HL-60 (cell line): ENCODE measurements around the gene PNMT.

Experiments used
- DNase-seq, 2 experiments: peaks; one replicate each; pipeline ENCODE4 v3.0.0-alpha.2; 2010 to 2020; ENCODE audit warnings: low read depth in 1 of 2, low spot score in 1 of 2
- H3K27ac ChIP-seq: fragments of 250-450 bp; sonication (Bioruptor Pico); replicated peaks from 2 replicates; pipeline ENCODE4 v1.5.1; 2020; ENCODE audit warnings: mild to moderate bottlenecking, moderate library complexity
- H3K27me3 ChIP-seq: fragments of 250-450 bp; sonication (Bioruptor Pico); 2 replicates; pipeline ENCODE4 v1.5.1; 2021; ENCODE audit warnings: mild to moderate bottlenecking, moderate library complexity; ENCODE audit not compliant: insufficient read depth, poor library complexity, severe bottlenecking
- H3K4me3 ChIP-seq: replicated peaks from 2 replicates; pipeline ENCODE4 v1.5.1; 2011; ENCODE audit warnings: mild to moderate bottlenecking, control low read depth, low read length; ENCODE audit not compliant: insufficient read depth
- CTCF ChIP-seq: IDR thresholded peaks from one replicate; pipeline ENCODE4 v1.5.1; 2011; ENCODE audit warnings: low read length, control low read depth, inconsistent platforms; ENCODE audit not compliant: insufficient read depth
- GABPA ChIP-seq: IDR thresholded peaks from 2 replicates; pipeline ENCODE4 v1.6.1; 2012; ENCODE audit warnings: low read depth
- POLR2AphosphoS5 ChIP-seq: IDR thresholded peaks from 2 replicates; pipeline ENCODE4 v1.6.1; 2012; ENCODE audit warnings: low read depth
- SPI1 ChIP-seq: IDR thresholded peaks from 2 replicates; pipeline ENCODE4 v1.6.1; 2012; ENCODE audit warnings: low read depth, mild to moderate bottlenecking, borderline replicate concordance
- TF ChIP-seq, protein P1 (sequence below): IDR thresholded peaks from 2 replicates; pipeline ENCODE4 v1.6.1; 2012; ENCODE audit warnings: low read depth; ENCODE audit not compliant: insufficient replicate concordance

PNMT gene

DNA sequence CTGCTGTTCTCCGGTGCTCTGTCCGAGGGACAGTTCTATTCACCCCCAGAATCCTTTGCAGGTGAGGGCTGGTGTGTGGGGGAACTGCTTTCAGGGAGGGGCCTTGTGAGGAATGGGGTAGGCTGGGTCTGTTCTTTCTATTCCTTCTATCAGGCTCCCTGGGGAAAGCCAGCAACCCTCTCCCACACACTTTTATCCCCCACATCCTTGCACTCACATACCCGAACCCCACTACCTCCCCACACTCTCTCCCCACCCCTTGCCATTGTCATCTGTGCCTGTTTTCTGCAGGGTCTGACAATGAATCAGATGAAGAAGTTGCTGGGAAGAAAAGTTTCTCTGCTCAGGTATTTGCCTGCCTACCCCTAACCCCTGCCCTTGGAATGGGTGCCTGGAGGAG is 9.5 kb upstream of the PNMT start:
- Histone ChIP-seq H3K4me3 (no peak overlapping the region), H3K27me3 (no peaks in the 10 kb centered on the region), H3K27ac (no peak overlapping the region)
- TF ChIP-seq GABPA (no peak), POLR2AphosphoS5 (no peak), SPI1 (no peak), CTCF (no peak)
- TF ChIP-seq, protein P1, sequence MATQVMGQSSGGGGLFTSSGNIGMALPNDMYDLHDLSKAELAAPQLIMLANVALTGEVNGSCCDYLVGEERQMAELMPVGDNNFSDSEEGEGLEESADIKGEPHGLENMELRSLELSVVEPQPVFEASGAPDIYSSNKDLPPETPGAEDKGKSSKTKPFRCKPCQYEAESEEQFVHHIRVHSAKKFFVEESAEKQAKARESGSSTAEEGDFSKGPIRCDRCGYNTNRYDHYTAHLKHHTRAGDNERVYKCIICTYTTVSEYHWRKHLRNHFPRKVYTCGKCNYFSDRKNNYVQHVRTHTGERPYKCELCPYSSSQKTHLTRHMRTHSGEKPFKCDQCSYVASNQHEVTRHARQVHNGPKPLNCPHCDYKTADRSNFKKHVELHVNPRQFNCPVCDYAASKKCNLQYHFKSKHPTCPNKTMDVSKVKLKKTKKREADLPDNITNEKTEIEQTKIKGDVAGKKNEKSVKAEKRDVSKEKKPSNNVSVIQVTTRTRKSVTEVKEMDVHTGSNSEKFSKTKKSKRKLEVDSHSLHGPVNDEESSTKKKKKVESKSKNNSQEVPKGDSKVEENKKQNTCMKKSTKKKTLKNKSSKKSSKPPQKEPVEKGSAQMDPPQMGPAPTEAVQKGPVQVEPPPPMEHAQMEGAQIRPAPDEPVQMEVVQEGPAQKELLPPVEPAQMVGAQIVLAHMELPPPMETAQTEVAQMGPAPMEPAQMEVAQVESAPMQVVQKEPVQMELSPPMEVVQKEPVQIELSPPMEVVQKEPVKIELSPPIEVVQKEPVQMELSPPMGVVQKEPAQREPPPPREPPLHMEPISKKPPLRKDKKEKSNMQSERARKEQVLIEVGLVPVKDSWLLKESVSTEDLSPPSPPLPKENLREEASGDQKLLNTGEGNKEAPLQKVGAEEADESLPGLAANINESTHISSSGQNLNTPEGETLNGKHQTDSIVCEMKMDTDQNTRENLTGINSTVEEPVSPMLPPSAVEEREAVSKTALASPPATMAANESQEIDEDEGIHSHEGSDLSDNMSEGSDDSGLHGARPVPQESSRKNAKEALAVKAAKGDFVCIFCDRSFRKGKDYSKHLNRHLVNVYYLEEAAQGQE, result no peak
- DNase-seq, result no peak

GRCh38 chr17:39659279-39660010 is 8.8 kb upstream of the PNMT start:
- Histone ChIP-seq H3K27ac (no peak overlapping the region), H3K27me3 (no peaks in the 10 kb centered on the region), H3K4me3 (no peak overlapping the region)
- DNase-seq, result no peak
- TF ChIP-seq GABPA, result no peak
- TF ChIP-seq POLR2AphosphoS5, result no peak
- no peak for TF ChIP-seq CTCF
- TF ChIP-seq, protein P1, result no peak
- no peak for TF ChIP-seq SPI1

DNA sequence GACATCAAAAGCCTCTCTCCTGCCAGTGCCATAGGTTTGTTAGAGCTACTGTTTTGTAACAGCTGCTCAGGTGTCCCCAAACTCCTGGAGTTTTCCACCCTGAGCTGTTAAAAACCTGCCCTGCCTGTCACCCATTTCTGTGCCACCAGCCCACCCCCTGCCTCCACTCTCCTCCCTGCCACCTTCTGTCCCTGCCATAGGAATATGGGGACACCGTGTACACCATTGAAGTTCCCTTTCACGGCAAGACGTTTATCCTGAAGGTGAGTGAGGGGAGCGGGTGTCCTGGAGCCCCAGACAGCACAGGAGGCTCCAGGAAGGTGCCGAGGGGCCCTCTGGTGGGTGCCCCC is 8.3 kb upstream of the PNMT start:
- no peak for DNase-seq
- TF ChIP-seq CTCF (no peak), GABPA (no peak), SPI1 (no peak), POLR2AphosphoS5 (no peak)
- TF ChIP-seq, protein P1, result no peak
- H3K27ac ChIP-seq, result no peak overlapping the region
- no peaks in the 10 kb centered on the region for H3K27me3 ChIP-seq
- H3K4me3 ChIP-seq, result no peak overlapping the region
